Karpas-422 (cell line): ENCODE measurements around the gene TMCO4. TPM values are rescaled to one million over a fixed set of nuclear protein-coding genes. Genes with fewer than 3 reads are reported as not detected.

Experiments
- DNase-seq: peaks from one replicate; pipeline ENCODE4 v3.0.0-alpha.2; 2015
- H2AFZ ChIP-seq: fragments of 200-600 bp; sonication (generic); 2 replicates; pipeline ENCODE4 v1.6.1; 2014; ENCODE audit warnings: antibody characterized with exemption, low read length, mixed read lengths
- H3K27ac ChIP-seq: fragments of 200-600 bp; sonication (generic); 2 replicates; pipeline ENCODE4 v1.5.1; 2014; ENCODE audit warnings: mild to moderate bottlenecking, low read length, moderate library complexity
- H3K27me3 ChIP-seq: fragments of 200-600 bp; sonication (generic); 2 replicates; pipeline ENCODE4 v1.6.1; 2014; ENCODE audit warnings: low read length, mixed read lengths
- H3K36me3 ChIP-seq: fragments of 200-600 bp; sonication (generic); 2 replicates; pipeline ENCODE4 v1.6.1; 2014; ENCODE audit warnings: low read length, mixed read lengths; ENCODE audit not compliant: insufficient read depth
- H3K4me1 ChIP-seq: fragments of 200-600 bp; sonication (generic); 2 replicates; pipeline ENCODE4 v1.6.1; 2014; ENCODE audit warnings: mild to moderate bottlenecking, low read length, mixed read lengths
- H3K4me2 ChIP-seq: fragments of 200-600 bp; sonication (generic); 2 replicates; pipeline ENCODE4 v1.6.1; 2014; ENCODE audit warnings: low read length, low read depth, mild to moderate bottlenecking; ENCODE audit not compliant: poor library complexity, severe bottlenecking
- H3K4me3 ChIP-seq: fragments of 200-600 bp; sonication (generic); 2 replicates; pipeline ENCODE4 v1.5.1; 2014; ENCODE audit warnings: mild to moderate bottlenecking, antibody characterized with exemption, low read length, mixed read lengths
- H3K79me2 ChIP-seq: fragments of 200-600 bp; sonication (generic); 2 replicates; pipeline ENCODE4 v1.6.1; 2014; ENCODE audit warnings: mild to moderate bottlenecking, low read length, mixed read lengths
- H3K9ac ChIP-seq: fragments of 200-600 bp; sonication (generic); 2 replicates; pipeline ENCODE4 v1.6.0; 2014; ENCODE audit warnings: low read length
- H3K9me2 ChIP-seq: fragments of 200-600 bp; sonication (generic), shearing (Covaris generic); replicated peaks from 2 replicates; pipeline ENCODE4 v1.6.0; 2014; ENCODE audit warnings: mild to moderate bottlenecking, low read length, moderate library complexity; ENCODE audit not compliant: insufficient read depth
- H3K9me3 ChIP-seq: fragments of 300-700, 200-600 bp; sonication (generic); 2 replicates; pipeline ENCODE4 v1.6.1; 2014; ENCODE audit warnings: low read length, mixed read lengths
- H4K20me1 ChIP-seq: fragments of 200-600 bp; sonication (generic); 2 replicates; pipeline ENCODE4 v1.6.1; 2014; ENCODE audit warnings: mild to moderate bottlenecking, antibody characterized with exemption, low read length, low read depth; ENCODE audit not compliant: insufficient read depth
- total RNA-seq: library from RNA; depleted of rRNA; stranded (reverse); fragments of >200 nt; shearing (Covaris generic); gene quantifications from 2 replicates; pipeline ENCODE4 v1.2.3, GENCODE V29; 2014; ENCODE audit warnings: low replicate concordance

TMCO4 gene
- total RNA-seq, 1 experiment from 2014 or later, result 9.9 TPM

DNA sequence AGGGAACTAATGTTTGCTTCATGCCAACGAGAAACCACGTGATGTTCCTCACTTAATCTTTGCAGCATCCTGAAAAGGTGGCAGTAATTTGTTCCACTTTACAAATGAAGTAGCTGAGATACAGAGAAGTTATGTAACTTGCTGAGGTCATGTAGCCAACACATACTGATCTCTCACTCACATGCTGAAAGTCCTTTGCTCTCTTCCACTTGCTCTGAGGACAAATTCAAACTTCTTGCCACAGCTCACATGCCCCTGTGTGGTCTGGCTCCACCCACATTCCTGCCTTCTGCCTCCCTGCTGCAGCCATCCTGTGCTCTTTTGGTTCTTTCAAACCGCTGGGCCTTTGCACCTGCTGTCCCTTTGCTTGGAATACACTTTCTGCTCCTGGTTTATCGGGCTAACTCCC, 55.4 kb downstream of the TMCO4 start:
- no peak overlapping the region for H3K4me3 ChIP-seq
- no peak overlapping the region for H2AFZ ChIP-seq
- no peak overlapping the region for H3K27ac ChIP-seq
- DNase-seq, result no peak
- H3K9me2 ChIP-seq, result no peaks in the 10 kb centered on the region
- no peaks in the 10 kb centered on the region for H3K9me3 ChIP-seq
- H3K79me2 ChIP-seq, result no peaks in the 10 kb centered on the region
- H3K4me1 ChIP-seq, result no peaks in the 10 kb centered on the region
- H3K27me3 ChIP-seq, result no peaks in the 10 kb centered on the region
- no peaks in the 10 kb centered on the region for H4K20me1 ChIP-seq
- H3K4me2 ChIP-seq, result no peak overlapping the region
- H3K9ac ChIP-seq, result no peak overlapping the region
- H3K36me3 ChIP-seq, result no peaks in the 10 kb centered on the region

DNA sequence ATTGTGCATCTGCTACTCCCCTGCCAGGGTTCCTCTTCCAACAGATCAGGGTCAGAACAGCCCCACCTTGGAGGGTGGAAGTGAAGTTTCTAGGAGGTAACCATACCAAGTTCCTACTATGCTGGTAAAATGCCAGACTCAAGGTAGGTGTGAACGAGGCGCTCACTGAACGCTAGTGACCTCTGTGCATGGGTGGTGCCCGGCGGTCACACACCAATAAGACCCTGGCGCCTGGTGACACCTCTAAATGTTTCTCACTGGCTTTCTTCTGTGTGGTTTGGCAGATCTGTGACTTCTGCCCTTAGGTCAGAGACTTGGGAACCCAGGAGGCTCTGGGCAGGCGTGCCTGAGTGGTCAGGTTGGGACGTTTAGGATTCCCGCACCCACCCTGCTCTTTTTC, 55.9 kb downstream of the TMCO4 start:
- Histone ChIP-seq H3K27ac (no peak overlapping the region), H3K9ac (no peak overlapping the region), H3K4me2 (no peak overlapping the region), H3K27me3 (no peaks in the 10 kb centered on the region), H2AFZ (no peak overlapping the region), H3K4me3 (no peak overlapping the region), H3K9me2 (no peaks in the 10 kb centered on the region), H3K4me1 (no peaks in the 10 kb centered on the region), H3K9me3 (no peaks in the 10 kb centered on the region), H3K79me2 (no peaks in the 10 kb centered on the region), H3K36me3 (no peaks in the 10 kb centered on the region), H4K20me1 (no peaks in the 10 kb centered on the region)
- no peak for DNase-seq

DNA sequence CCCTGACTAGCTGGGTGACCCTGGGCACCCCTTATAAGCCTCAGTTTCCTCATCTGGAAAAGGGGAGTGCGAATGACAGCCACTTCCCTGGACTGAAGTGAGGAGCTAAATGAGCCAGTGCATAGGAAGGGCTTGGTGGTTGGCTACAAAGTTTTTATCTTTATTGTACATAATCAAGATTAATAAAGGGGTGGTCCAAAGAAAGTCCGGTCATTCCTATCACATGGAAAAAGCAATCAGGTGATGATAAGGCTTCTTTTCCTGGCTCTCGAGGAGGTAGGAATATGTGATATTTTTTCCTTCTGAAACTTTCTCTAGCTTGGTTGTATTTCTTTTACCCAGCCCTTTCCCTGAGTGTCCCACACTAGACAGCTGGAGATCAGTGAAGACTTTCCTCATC, 56.5 kb downstream of the TMCO4 start:
- Histone ChIP-seq H3K27me3 (no peaks in the 10 kb centered on the region), H3K27ac (no peak overlapping the region), H3K4me3 (no peak overlapping the region), H3K9me3 (no peaks in the 10 kb centered on the region), H3K36me3 (no peaks in the 10 kb centered on the region), H3K9me2 (no peaks in the 10 kb centered on the region), H4K20me1 (no peaks in the 10 kb centered on the region), H3K4me2 (no peak overlapping the region), H3K4me1 (no peaks in the 10 kb centered on the region), H2AFZ (no peak overlapping the region), H3K79me2 (no peaks in the 10 kb centered on the region), H3K9ac (no peak overlapping the region)
- DNase-seq, result no peak

DNA sequence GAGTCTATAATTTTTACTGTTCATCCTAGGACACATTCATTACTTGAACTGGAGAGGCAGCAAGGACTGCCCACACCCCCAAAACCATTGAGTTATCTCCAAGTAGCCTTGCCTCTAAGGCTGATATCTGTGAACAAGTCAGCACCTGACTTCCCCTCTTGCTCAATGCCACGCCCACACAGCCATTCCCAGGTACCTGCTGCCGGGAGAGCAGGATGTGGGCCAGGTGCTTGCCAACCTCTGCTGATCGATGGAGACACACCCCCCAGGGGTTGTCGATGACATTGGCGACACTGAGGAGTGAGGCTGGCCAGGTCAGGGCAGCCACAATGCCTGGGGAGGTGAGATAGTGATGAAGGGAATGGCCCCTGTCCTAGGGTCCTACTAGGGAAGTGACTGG, 60.1 kb downstream of the TMCO4 start:
- Histone ChIP-seq H3K79me2 (no peaks in the 10 kb centered on the region), H2AFZ (no peak overlapping the region), H3K9me3 (no peaks in the 10 kb centered on the region), H4K20me1 (no peaks in the 10 kb centered on the region), H3K9ac (no peak overlapping the region), H3K36me3 (no peaks in the 10 kb centered on the region), H3K27ac (no peak overlapping the region), H3K4me1 (no peaks in the 10 kb centered on the region), H3K4me3 (no peak overlapping the region), H3K27me3 (no peaks in the 10 kb centered on the region), H3K4me2 (no peak overlapping the region), H3K9me2 (no peaks in the 10 kb centered on the region)
- DNase-seq, result no peak

DNA sequence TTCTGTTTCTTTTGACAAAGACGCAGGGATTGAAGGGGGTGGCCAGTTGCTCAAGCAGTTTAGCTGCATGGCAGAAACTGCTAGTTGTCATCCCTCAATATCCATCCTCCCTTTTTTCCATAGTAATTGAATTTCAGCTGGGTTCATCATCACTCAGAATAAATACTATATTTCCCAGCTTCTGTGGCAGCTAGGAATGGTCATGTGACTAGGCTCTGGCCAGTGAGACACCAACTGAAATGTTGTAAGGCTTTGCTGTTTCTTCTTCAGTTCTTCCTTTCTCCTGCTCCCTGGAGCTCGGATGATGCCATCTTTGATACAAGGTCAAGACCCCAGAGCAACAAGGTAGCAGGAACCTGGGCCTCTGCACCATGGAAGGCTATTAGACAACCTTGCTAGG, 61.0 kb downstream of the TMCO4 start:
- Histone ChIP-seq H3K27ac (no peak overlapping the region), H3K4me1 (no peaks in the 10 kb centered on the region), H3K36me3 (no peaks in the 10 kb centered on the region), H3K27me3 (no peaks in the 10 kb centered on the region), H3K9ac (no peak overlapping the region), H4K20me1 (no peaks in the 10 kb centered on the region), H3K9me2 (no peaks in the 10 kb centered on the region), H3K9me3 (no peaks in the 10 kb centered on the region), H3K4me2 (no peak overlapping the region), H3K79me2 (no peaks in the 10 kb centered on the region), H3K4me3 (no peak overlapping the region), H2AFZ (no peak overlapping the region)
- no peak for DNase-seq

DNA sequence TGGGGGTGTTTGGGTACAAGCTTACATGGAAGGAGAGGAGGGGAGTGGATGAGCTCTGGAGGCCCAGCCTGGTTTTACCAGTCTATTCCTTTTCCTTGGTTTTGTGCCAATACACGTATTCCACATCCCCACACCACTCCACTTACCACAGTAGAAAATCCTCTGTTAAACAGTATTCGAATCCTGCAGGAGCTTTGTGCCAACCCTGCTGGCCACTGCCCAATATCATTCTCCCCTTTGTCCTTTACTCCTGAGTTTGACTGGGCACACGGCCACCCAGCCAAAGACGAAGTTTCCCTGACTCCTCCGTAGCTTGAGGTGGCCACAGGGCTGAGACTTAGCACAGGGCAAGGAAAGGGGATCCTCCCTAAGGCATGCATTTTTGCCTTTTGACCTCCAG, 61.6 kb downstream of the TMCO4 start:
- Histone ChIP-seq H3K36me3 (no peaks in the 10 kb centered on the region), H3K79me2 (no peaks in the 10 kb centered on the region), H3K27ac (no peak overlapping the region), H3K9me2 (no peaks in the 10 kb centered on the region), H3K4me3 (no peak overlapping the region), H4K20me1 (no peaks in the 10 kb centered on the region), H3K4me1 (no peaks in the 10 kb centered on the region), H3K9me3 (no peaks in the 10 kb centered on the region), H3K9ac (no peak overlapping the region), H3K27me3 (no peaks in the 10 kb centered on the region), H3K4me2 (no peak overlapping the region), H2AFZ (no peak overlapping the region)
- no peak for DNase-seq

DNA sequence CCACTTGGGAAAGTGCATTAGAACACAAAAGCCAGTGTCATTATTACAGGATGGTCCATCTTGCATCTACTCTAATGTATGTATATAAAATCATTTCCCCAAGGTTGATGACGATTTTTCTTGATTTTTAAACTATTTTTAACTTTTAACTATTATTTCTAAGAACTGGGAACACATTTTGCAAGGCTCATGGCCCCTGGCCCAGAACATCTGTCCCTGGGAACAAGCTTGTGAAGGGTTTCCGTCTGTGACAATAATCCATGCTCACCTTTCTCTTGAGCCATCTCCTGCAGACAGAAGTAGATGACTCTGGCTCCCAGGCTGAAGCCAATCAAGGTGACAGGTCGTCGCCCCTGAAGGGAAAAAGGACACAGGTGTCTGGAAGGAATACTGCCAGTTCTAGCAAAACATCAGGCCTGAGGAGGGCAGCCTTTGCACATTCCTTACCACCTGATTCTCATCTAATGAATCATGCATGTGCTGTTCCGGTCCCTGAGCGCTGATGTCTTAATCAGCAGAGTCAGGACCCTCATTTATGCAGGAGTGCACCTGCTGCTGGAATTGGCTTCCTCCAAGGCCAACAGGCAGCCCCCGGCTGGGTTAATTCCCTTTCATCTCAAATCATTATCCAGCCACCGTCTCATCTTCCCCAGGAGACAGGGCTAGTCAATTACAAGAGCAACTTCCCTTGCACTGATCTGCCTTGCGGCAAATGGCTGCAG, 62.5 kb downstream of the TMCO4 start:
- no peaks in the 10 kb centered on the region for H3K79me2 ChIP-seq
- no peak overlapping the region for H3K9ac ChIP-seq
- H3K27me3 ChIP-seq, result no peaks in the 10 kb centered on the region
- H3K9me2 ChIP-seq, result no peaks in the 10 kb centered on the region
- H3K27ac ChIP-seq, result no peak overlapping the region
- H3K4me3 ChIP-seq, result no peak overlapping the region
- no peak for DNase-seq
- no peaks in the 10 kb centered on the region for H4K20me1 ChIP-seq
- no peak overlapping the region for H3K4me2 ChIP-seq
- H2AFZ ChIP-seq, result no peak overlapping the region
- no peaks in the 10 kb centered on the region for H3K9me3 ChIP-seq
- H3K4me1 ChIP-seq, result no peaks in the 10 kb centered on the region
- H3K36me3 ChIP-seq, result no peaks in the 10 kb centered on the region

DNA sequence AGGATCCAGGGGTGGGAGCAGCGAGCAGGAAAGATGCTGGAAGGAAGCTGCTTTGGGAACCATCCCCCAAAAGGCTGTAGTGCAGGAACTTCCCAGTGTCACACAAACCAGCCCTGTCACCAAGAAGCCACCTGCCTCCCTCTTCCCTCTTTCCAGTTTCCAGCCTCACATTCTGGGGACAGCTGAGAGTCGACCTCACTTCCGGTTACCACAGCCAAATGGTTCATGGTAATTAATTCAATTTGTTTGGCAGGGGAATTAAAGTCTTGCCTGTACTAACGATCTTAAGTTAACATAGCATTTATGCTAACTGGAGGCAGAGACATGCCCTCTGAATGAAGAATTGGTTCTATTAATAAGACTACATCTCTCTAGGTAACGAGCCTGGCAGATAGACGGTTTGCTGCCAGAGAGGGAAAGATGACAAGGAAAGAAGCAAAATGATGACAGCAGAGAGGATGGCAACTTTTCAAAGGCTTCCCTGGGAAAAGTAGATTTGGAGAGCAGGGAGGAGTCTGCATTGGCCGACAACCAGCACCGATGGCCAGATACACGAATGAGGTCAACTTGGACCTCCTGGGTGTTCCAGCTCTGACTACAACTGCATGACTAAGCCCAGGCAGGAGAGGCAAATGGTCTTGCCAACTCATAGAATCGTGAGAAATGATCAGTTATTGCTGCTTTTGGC, 64.1 kb downstream of the TMCO4 start:
- H3K36me3 ChIP-seq, result no peaks in the 10 kb centered on the region

More for the DNA sequence above, 64.1 kb downstream of the TMCO4 start:
- Histone ChIP-seq H3K9ac (no peak overlapping the region), H3K79me2 (no peaks in the 10 kb centered on the region), H2AFZ (no peak overlapping the region), H3K4me3 (no peak overlapping the region), H3K9me2 (no peaks in the 10 kb centered on the region), H3K9me3 (no peaks in the 10 kb centered on the region; the same call in 1 of the 2 replicates), H3K27me3 (no peaks in the 10 kb centered on the region), H3K27ac (no peak overlapping the region), H3K4me2 (no peak overlapping the region), H3K4me1 (no peaks in the 10 kb centered on the region), H4K20me1 (no peaks in the 10 kb centered on the region)
- DNase-seq, result no peak
